Neural progenitor cell (in vitro differentiated cells): ENCODE results near the gene INPP5J. TPM values are rescaled to one million over a fixed set of nuclear protein-coding genes. Genes with fewer than 3 reads are reported as not detected.
A peak's percentile ranks its signal among the peaks of the same experiment; 100 is the strongest.

Experiments
- DNase-seq: peaks from one replicate; pipeline ENCODE4 v3.0.0-alpha.2; 2016; ENCODE audit warnings: low spot score
- H2AFZ ChIP-seq: fragments of 200-600 bp; sonication (generic); replicated peaks from 2 replicates; pipeline ENCODE4 v1.6.1; 2016; ENCODE audit warnings: antibody characterized with exemption
- H3F3A ChIP-seq: fragments of 200-600 bp; sonication (generic); 2 replicates; pipeline ENCODE4 v1.6.1; 2016; ENCODE audit warnings: antibody characterized with exemption, low read depth
- H3K27ac ChIP-seq: fragments of 200-600 bp; sonication (generic); 2 replicates; pipeline ENCODE4 v1.5.1; 2016; ENCODE audit warnings: mild to moderate bottlenecking
- H3K27me3 ChIP-seq: fragments of 200-600 bp; sonication (generic); 2 replicates; pipeline ENCODE4 v1.6.1; 2016; ENCODE audit warnings: mild to moderate bottlenecking, moderate library complexity
- H3K36me3 ChIP-seq: fragments of 200-600 bp; sonication (generic); 2 replicates; pipeline ENCODE4 v1.5.1; 2016
- H3K4me1 ChIP-seq: fragments of 200-600 bp; sonication (generic); 2 replicates; pipeline ENCODE4 v1.6.1; 2016; ENCODE audit warnings: mixed run types
- H3K4me2 ChIP-seq: fragments of 200-600 bp; sonication (generic); 2 replicates; pipeline ENCODE4 v1.6.1; 2016
- H3K4me3 ChIP-seq: fragments of 200-600 bp; sonication (generic); 2 replicates; pipeline ENCODE4 v1.5.1; 2016
- H3K79me2 ChIP-seq: fragments of 200-600 bp; sonication (generic); 2 replicates; pipeline ENCODE4 v1.6.1; 2016; ENCODE audit warnings: low read depth
- H3K9ac ChIP-seq: fragments of 200-600 bp; sonication (generic); 2 replicates; pipeline ENCODE4 v1.6.1; 2016
- H3K9me3 ChIP-seq: fragments of 200-600 bp; sonication (generic); 2 replicates; pipeline ENCODE4 v1.5.1; 2016; ENCODE audit warnings: low read depth
- H4K20me1 ChIP-seq: fragments of 200-600 bp; sonication (generic); 2 replicates; pipeline ENCODE4 v1.6.1; 2016; ENCODE audit warnings: low read depth
- H3K27ac Mint-ChIP-seq: 3 replicates; pipeline ENCODE4 v1.8.0; 2021; ENCODE audit warnings: mixed read lengths
- H3K27me3 Mint-ChIP-seq: 2 replicates; pipeline ENCODE4 v1.8.0; 2022; ENCODE audit warnings: low read depth, mild to moderate bottlenecking, inconsistent platforms, moderate library complexity, mixed read lengths; ENCODE audit not compliant: insufficient read depth
- H3K36me3 Mint-ChIP-seq: 3 replicates; pipeline ENCODE4 v1.8.0; 2021; ENCODE audit warnings: mixed read lengths
- H3K4me1 Mint-ChIP-seq: 3 replicates; pipeline ENCODE4 v1.8.0; 2021; ENCODE audit warnings: mixed read lengths
- H3K4me3 Mint-ChIP-seq: 3 replicates; pipeline ENCODE4 v1.8.0; 2021; ENCODE audit warnings: mild to moderate bottlenecking, moderate library complexity, mixed read lengths
- H3K9me3 Mint-ChIP-seq: 3 replicates; pipeline ENCODE4 v1.8.0; 2020; ENCODE audit warnings: mixed read lengths
- CTCF ChIP-seq: fragments of 200-600 bp; sonication (generic); IDR thresholded peaks from 2 replicates; pipeline ENCODE4 v1.5.1; 2017; ENCODE audit warnings: antibody characterized with exemption, mild to moderate bottlenecking
- EZH2 ChIP-seq: fragments of 200-600 bp; sonication (generic); IDR thresholded peaks from 2 replicates; pipeline ENCODE4 v1.6.1; 2017; ENCODE audit warnings: antibody characterized with exemption, mild to moderate bottlenecking, moderate library complexity
- EZH2phosphoT487 ChIP-seq: fragments of 200-600 bp; sonication (generic); IDR thresholded peaks from 2 replicates; pipeline ENCODE4 v1.6.1; 2017; ENCODE audit warnings: antibody characterized with exemption
- microRNA counts: library from miRNA; unstranded; fragments of <30 nt; microRNA quantifications from one replicate; lab custom pipeline; 2016
- microRNA-seq: library from miRNA; unstranded; fragments of <30 nt; microRNA quantifications from one replicate; pipeline ENCODE4, GENCODE V29; 2016
- small RNA-seq: library from RNA; depleted of rRNA; stranded (forward); fragments of <200 nt; gene quantifications from one replicate; pipeline ENCODE3, GENCODE V24; 2015
- total RNA-seq: library from RNA; depleted of rRNA; stranded (reverse); fragments of >200 nt; gene quantifications from 2 replicates; pipeline ENCODE4 v1.2.3, GENCODE V29; 2015; ENCODE audit warnings: low replicate concordance

Gene INPP5J
- total RNA-seq, 1 donor from 2014 or later: 1.5 TPM

- Histone ChIP-seq H3K27me3 (no peaks in the 10 kb centered on the region), H3K27ac (no peak overlapping the region), H2AFZ (no peak overlapping the region), H3K9ac (no peak overlapping the region), H3F3A (no peaks in the 10 kb centered on the region), H4K20me1 (no peaks in the 10 kb centered on the region), H3K4me1 (no peaks in the 10 kb centered on the region), H3K36me3 (no peaks in the 10 kb centered on the region), H3K4me3 (no peak overlapping the region), H3K9me3 (no peaks in the 10 kb centered on the region), H3K79me2 (peaks cover 4% of the 10 kb centered on the region), H3K4me2 (no peak overlapping the region)
- peaks cover 22% of the 10 kb centered on the region for H3K36me3 Mint-ChIP-seq
- H3K27me3 Mint-ChIP-seq: no peaks in the 10 kb centered on the region
- no peaks in the 10 kb centered on the region for H3K4me1 Mint-ChIP-seq
- peaks cover 4% of the 10 kb centered on the region for H3K9me3 Mint-ChIP-seq
- DNase-seq: no peak
- no peak overlapping the region for H3K27ac Mint-ChIP-seq
- no peak overlapping the region for H3K4me3 Mint-ChIP-seq
- no peak for TF ChIP-seq EZH2phosphoT487
- TF ChIP-seq CTCF: no peak
- TF ChIP-seq EZH2: no peak
Observed at GRCh38 chr22:31184015-31184414, 61.2 kb downstream of the INPP5J start.

MicroRNAs within 50 kb of the gene (microRNA counts, 767-probe panel; counts per million panel counts)
- 460 counts per million, percentile 90 among the panel's probes with 10 or more counts for microRNA hsa-miR-3928 (lab: Ali Mortazavi, UCI)

Small RNA genes lying within 50 kb of the gene (microRNA-seq; reads per million reads assigned to microRNA genes)
- gene MIR3928: 1.8 reads per million, percentile 4 among the genes with 10 or more reads in this experiment

Small RNA genes lying within 50 kb of the gene (small RNA-seq; reads per million reads assigned to genes)
- 0.36 reads per million, percentile 38 among the genes with 10 or more reads in this experiment for gene MIR3928

Other genes with a start within 250 kb of the INPP5J start
- gene MORC2, start 154.2 kb upstream of the INPP5J start, total RNA-seq: 29.8 and 35.0 TPM in 2 replicates
- gene TUG1, start 153.7 kb upstream of the INPP5J start, total RNA-seq: 130 and 136 TPM in 2 replicates
- gene SMTN, start 41.6 kb upstream of the INPP5J start, total RNA-seq: 14.1 and 24.0 TPM in 2 replicates
- 7.4 and 13.9 TPM in 2 replicates for gene SELENOM, start 15.4 kb upstream of the INPP5J start, total RNA-seq
- 0.41 and 3.6 TPM in 2 replicates for gene PLA2G3, start 17.5 kb downstream of the INPP5J start, total RNA-seq
- gene RNF185, start 37.2 kb downstream of the INPP5J start, total RNA-seq: 23.2 and 31.1 TPM in 2 replicates
- 28.1 and 45.8 TPM in 2 replicates for gene LIMK2, start 89.3 kb downstream of the INPP5J start, total RNA-seq
- 4.5 and 4.7 TPM in 2 replicates for gene PIK3IP1, start 169.5 kb downstream of the INPP5J start, total RNA-seq
- 28.6 and 55.3 TPM in 2 replicates for gene PATZ1, start 223.4 kb downstream of the INPP5J start, total RNA-seq